H1 (cell line): ENCODE measurements around the gene NPL. TPM values are rescaled to one million over a fixed set of nuclear protein-coding genes. Genes with fewer than 3 reads are reported as not detected.

ENCODE experiments used
- BACH1 ChIP-seq: IDR thresholded peaks from 2 replicates; pipeline ENCODE4 v1.6.1; 2012; ENCODE audit warnings: low read length, improper control_type of control experiment
- CHD2 ChIP-seq: IDR thresholded peaks from 2 replicates; pipeline ENCODE4 v1.6.1; 2012; ENCODE audit warnings: low read length, improper control_type of control experiment
- EP300 ChIP-seq, 2 experiments: IDR thresholded peaks; 1 replicate in 1 of 2; 2 replicates in 1 of 2; pipeline ENCODE4 v1.6.1; 2011 to 2012; ENCODE audit warnings: low read depth in 2 of 2, low read length in 2 of 2, mild to moderate bottlenecking in 2 of 2, borderline replicate concordance in 1 of 2, inconsistent platforms in 1 of 2, moderate library complexity in 1 of 2
- MAFK ChIP-seq: IDR thresholded peaks from 2 replicates; pipeline ENCODE4 v1.6.1; 2012; ENCODE audit warnings: low read depth, mild to moderate bottlenecking, improper control_type of control experiment, low read length
- POLR2AphosphoS5 ChIP-seq: IDR thresholded peaks from 2 replicates; pipeline ENCODE4 v1.6.1; 2011; ENCODE audit warnings: low read depth, low read length
- RAD21 ChIP-seq, 2 experiments: IDR thresholded peaks in 1 of 2; conservative IDR thresholded peaks in 1 of 2; 2 replicates each; pipeline ENCODE4 v1.6.1; 2011; ENCODE audit warnings: low read depth in 2 of 2, low read length in 2 of 2, improper control_type of control experiment in 1 of 2, inconsistent platforms in 1 of 2, mild to moderate bottlenecking in 1 of 2, moderate library complexity in 1 of 2
- RNF2 ChIP-seq: fragments of 200-900, 300-1000 bp; sonication (generic); IDR thresholded peaks from 2 replicates; pipeline ENCODE4 v1.7.1; 2016; ENCODE audit warnings: borderline replicate concordance, low read depth, mild to moderate bottlenecking, antibody characterized with exemption, low read length; ENCODE audit not compliant: poor library complexity, severe bottlenecking; ENCODE audit errors: missing control alignments
- TAF1 ChIP-seq: IDR thresholded peaks from 2 replicates; pipeline ENCODE4 v1.6.1; 2011; ENCODE audit warnings: mild to moderate bottlenecking, low read depth, low read length
- polyA plus RNA-seq, 7 experiments: library from polyadenylated mRNA; depleted of rRNA in 3 of 7; stranded (reverse) in 5 of 7; unstranded in 2 of 7; fragments of >200 nt in 5 of 7; fragments of 200-250 nt in 2 of 7; gene quantifications; 1 replicate in 5 of 7; 2 replicates in 1 of 7; 4 replicates in 1 of 7; pipeline versions ENCODE4 v1.2.1 to v1.2.3, GENCODE V29; 2011 to 2013; ENCODE audit warnings: missing spikeins in 2 of 7, mixed read lengths in 2 of 7
- total RNA-seq: library from RNA; stranded (reverse); fragmentation: NEBNext Ultra II Directional; extraction: Animal tissue kit (Norgen Biotek cat#: 25700); gene quantifications from 2 replicates; pipeline ENCODE4 v1.2.1, GENCODE V29; 2021

Gene NPL
- total and polyA plus RNA-seq, 2 of the 8 experiments (the other 6 are each of a cell fraction or from before 2014, with no cell fraction given), result 2.2 to 4.4 TPM

DNA sequence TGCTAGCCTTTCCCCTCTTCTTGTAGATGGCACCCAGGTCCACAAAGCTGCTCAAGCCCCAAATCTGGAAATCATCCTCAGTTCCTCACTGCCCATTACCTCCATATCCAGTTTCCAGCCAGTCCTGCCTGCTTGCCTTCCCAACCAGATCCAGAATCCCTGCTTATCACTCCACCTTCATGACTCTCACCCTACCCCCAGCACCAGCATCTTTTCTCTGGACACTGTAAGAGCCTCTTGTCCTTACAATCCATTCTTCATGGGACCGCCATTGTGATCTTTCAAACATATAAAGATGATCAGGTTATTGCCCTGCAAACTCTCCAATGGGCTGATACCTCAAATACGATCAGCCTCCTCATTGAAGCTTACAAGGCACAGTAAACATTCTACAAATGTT is 23.5 kb upstream of the NPL start (continued):
- TF ChIP-seq BACH1, result no peak
- TF ChIP-seq TAF1, result no peak
- no peak for TF ChIP-seq CHD2
- TF ChIP-seq RAD21 (IDR thresholded peaks at IDR 0.05 in 1 of 2, conservative IDR thresholded peaks at IDR 0.05 in 1 of 2; ENCODE audit: low read depth in 2 of 2, low read length in 2 of 2), result no peak
- TF ChIP-seq POLR2AphosphoS5, result no peak
- TF ChIP-seq RNF2, result no peak
- no peak for TF ChIP-seq EP300 (IDR thresholded peaks at IDR 0.05; ENCODE audit: borderline replicate concordance in 1 of 2, low read depth in 2 of 2, low read length in 2 of 2)
- no peak for TF ChIP-seq MAFK
- TF ChIP-seq, all 59 proteins: peak for 0
